Right cardiac atrium (tissue), 5 donors: Measurements from ENCODE around the gene LRG1. TPM values are rescaled to one million over a fixed set of nuclear protein-coding genes. Genes with fewer than 3 reads are reported as not detected.
A peak's percentile ranks its signal among the peaks of the same experiment; 100 is the strongest.

Source experiments
- ATAC-seq, 2 donors: fragments of 200-7000 bp; cut with Tn5 transposase; one replicate each; pipeline versions ENCODE4 v1.8.0 to v1.9.1; 2020; ENCODE audit warnings: moderate library complexity in 2 of 2, mild to moderate bottlenecking in 1 of 2
- DNase-seq, 3 donors: peaks; one replicate each; pipeline ENCODE4 v3.0.0-alpha.2; 2020
- H3K27ac ChIP-seq: one replicate; pipeline ENCODE4 v1.5.1; 2013; ENCODE audit warnings: mild to moderate bottlenecking, low read length, control low read depth, moderate library complexity
- H3K27me3 ChIP-seq: one replicate; pipeline ENCODE4 v1.6.1; 2013; ENCODE audit not compliant: control insufficient read depth, insufficient read depth
- H3K4me1 ChIP-seq: one replicate; pipeline ENCODE4 v1.6.1; 2013; ENCODE audit warnings: low read length; ENCODE audit not compliant: control insufficient read depth, insufficient read depth
- H3K4me3 ChIP-seq: one replicate; pipeline ENCODE4 v1.5.1; 2013; ENCODE audit warnings: low read length, control low read depth
- H3K9me3 ChIP-seq: one replicate; pipeline ENCODE4 v1.6.1; 2013; ENCODE audit warnings: low read length; ENCODE audit not compliant: control insufficient read depth
- WGBS: extraction: QIAGEN DNeasy Blood & Tissue Kit; methylation state at CpG from one replicate; pipeline ENCODE4 v1.1.7; 2013; 5-methylcytosine and 5-hydroxymethylcytosine counted together
- intact Hi-C, 4 donors: fragments of 100-400 bp; cut with DNase I; formaldehyde crosslinking; loops; one replicate each; pipeline versions ENCODE4 v1.11.0 to v1.14.0; 2022 to 2023
- polyA plus RNA-seq: library from polyadenylated mRNA; stranded (reverse); fragments of 200-250 nt; gene quantifications from one replicate; pipeline ENCODE4 v1.2.3, GENCODE V29; 2013
- total RNA-seq, 4 donors: library from RNA; stranded (reverse); fragmentation: NEBNext Ultra II Directional; extraction: Animal tissue kit (Norgen Biotek cat#: 25700); gene quantifications; one replicate each; pipeline ENCODE4 v1.2.1, GENCODE V29; 2021
- donor health status: healthy with polysubstance abuse.
- donor health status: DM: no; HTN: yes; CAD: no.
- donor health status: DM: no; HTN: no; CAD: no.
- donor health status: DM: no; HTN: yes; CAD: no; lungs with severe emphysema.
- donor health status: DM: yes; HTN: yes; CAD: no.

Gene LRG1
- total and polyA plus RNA-seq, 5 donors = 0.20 to 1.1 (median 0.35) TPM

DNA sequence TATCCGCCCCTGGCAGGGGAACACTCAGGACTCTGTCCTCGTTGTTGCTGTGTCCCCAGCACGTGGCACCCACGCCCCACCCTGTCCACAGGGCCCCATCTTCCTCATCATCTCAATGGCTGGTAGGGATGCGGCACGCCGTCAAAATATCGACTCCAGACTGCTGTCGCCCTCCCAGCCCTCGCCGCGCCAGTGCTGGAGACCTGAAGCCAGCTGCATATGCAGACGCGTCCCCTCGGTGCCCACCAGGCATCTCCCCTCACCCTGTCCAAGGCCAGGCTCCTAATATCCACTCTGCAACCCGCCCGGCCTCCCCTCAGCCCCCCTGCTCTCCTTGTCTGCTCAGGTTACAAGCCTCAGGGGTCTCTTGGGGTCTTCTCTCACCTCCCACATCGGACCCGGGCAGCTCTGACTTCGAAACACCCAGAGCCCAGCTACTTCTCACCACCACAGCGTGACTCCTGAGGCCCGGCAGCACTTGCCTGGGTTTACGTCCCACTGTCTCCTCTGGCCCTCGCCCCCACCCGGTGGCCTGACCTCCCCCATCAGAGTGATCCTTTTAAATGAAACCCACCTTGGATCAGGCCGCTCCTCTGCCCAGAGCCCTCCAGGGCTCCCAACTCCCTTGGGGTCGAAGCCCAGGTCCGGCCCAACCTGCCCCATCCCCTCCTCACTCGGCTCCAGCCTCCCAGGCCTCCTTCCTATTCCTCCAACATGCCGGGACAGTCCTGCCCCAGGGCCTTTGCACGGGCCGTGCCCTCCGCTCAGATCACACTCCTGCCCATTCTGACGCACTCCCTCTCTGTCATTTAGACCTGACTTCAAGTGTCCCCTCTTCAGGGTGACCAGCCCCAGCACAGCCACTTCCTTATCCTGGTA, 34.0 kb downstream of the LRG1 start:
- no peak for ATAC-seq
- Histone ChIP-seq H3K27ac (no peak overlapping the region), H3K27me3 (no peaks in the 10 kb centered on the region), H3K4me1 (no peaks in the 10 kb centered on the region), H3K9me3 (no peaks in the 10 kb centered on the region), H3K4me3 (no peak overlapping the region)
- DNase-seq = no peak
- intact Hi-C loops = no loop called here
- 94% methylated on average over 34 of the region's 34 CpGs for WGBS

- DNase-seq (peak in 1 of 3 donors; percentile 46), ATAC-seq (no peak)
- Histone ChIP-seq H3K27me3 (no peaks in the 10 kb centered on the region), H3K4me3 (no peak overlapping the region), H3K9me3 (no peaks in the 10 kb centered on the region), H3K27ac (no peak overlapping the region), H3K4me1 (no peaks in the 10 kb centered on the region)
- intact Hi-C loops = no loop called here
- WGBS = 76% methylated on average over 15 of the region's 15 CpGs
Measured at GRCh38 chr19:4504891-4505569, 34.8 kb downstream of the LRG1 start.

GRCh38 chr19:4504297-4504701, 35.5 kb downstream of the LRG1 start:
- ATAC-seq = no peak
- intact Hi-C loops = no loop called here
- 89% methylated on average over 23 of the region's 23 CpGs for WGBS
- Histone ChIP-seq H3K4me3 (no peak overlapping the region), H3K9me3 (no peaks in the 10 kb centered on the region), H3K4me1 (no peaks in the 10 kb centered on the region), H3K27ac (no peak overlapping the region), H3K27me3 (no peaks in the 10 kb centered on the region)
- DNase-seq = peak in 1 of 3 donors; percentile 71

DNA sequence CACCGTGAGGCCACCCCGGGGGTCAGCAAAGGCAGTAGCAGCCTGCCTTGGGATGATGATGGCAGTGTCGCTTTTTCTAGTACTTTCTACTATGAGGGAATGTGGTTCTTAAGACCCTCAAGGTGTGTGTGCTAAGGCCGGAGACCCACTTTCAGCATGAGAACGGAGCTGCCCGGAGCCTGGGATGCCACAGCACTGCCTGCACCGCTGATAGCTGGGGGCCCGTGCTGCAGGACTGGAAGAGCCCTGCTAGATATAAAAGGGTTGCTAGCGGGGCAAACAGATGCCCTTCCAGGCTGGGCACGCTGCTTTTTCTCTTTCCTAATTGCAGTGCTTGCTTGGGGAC, 36.0 kb downstream of the LRG1 start:
- Histone ChIP-seq H3K4me3 (no peak overlapping the region), H3K27ac (no peak overlapping the region), H3K27me3 (no peaks in the 10 kb centered on the region), H3K9me3 (no peaks in the 10 kb centered on the region), H3K4me1 (no peaks in the 10 kb centered on the region)
- intact Hi-C loops = no loop called here
- 90% methylated on average over 10 of the region's 10 CpGs for WGBS
- no peak for ATAC-seq
- DNase-seq = no peak

DNA sequence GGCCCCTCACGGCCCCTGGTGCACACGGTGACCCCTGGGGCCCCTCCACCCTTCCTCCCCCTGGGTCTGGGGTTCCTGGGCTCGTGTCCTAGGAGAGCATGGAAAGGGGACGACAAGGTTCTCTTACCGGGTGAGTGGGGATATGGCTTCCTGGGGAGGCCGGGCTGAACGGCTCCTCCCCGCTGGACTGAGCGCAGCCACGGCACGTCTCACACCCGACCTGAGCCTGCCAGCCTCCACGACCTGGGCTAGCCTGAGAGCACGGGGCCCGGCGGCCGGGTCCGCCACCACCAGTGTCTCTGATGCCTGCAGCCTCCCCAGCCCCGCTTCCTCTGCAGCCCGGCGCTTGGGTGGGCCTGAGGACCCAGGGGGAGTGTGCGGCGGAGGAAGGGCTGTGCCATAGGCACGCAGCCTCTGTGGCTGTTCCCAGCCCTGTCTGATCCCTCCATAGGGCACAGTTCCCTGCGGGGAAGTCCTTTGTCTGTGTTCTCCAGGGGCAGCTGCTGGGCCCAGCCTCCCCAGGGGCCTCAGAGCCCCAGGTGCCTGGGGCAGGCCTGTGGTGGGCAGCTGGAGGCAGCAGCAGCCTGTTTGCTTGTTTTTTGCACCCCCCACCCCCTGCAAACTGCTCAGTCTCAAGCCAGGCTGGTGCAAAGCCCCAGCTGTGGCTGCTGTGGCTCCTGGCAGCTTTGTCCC, 36.6 kb downstream of the LRG1 start:
- DNase-seq (peak in 1 of 3 donors; percentile 22), ATAC-seq (no peak)
- no peaks in the 10 kb centered on the region for H3K4me1 ChIP-seq
- no peaks in the 10 kb centered on the region for H3K27me3 ChIP-seq
- intact Hi-C loops = no loop called here
- 88% methylated on average over 25 of the region's 25 CpGs for WGBS
- H3K4me3 ChIP-seq = no peak overlapping the region
- no peaks in the 10 kb centered on the region for H3K9me3 ChIP-seq
- no peak overlapping the region for H3K27ac ChIP-seq

- Histone ChIP-seq H3K27ac (no peak overlapping the region), H3K4me3 (no peak overlapping the region), H3K27me3 (no peaks in the 10 kb centered on the region), H3K4me1 (no peaks in the 10 kb centered on the region), H3K9me3 (no peaks in the 10 kb centered on the region)
- intact Hi-C loops = no loop called here
- ATAC-seq = no peak
- no peak for DNase-seq
- WGBS = 83% methylated on average over 37 of the region's 37 CpGs
Measured at GRCh38 chr19:4502282-4503131, 37.3 kb downstream of the LRG1 start.

GRCh38 chr19:4501691-4502090, 38.1 kb downstream of the LRG1 start:
- H3K4me1 ChIP-seq = no peaks in the 10 kb centered on the region
- WGBS = 82% methylated on average over 25 of the region's 25 CpGs
- no peaks in the 10 kb centered on the region for H3K27me3 ChIP-seq
- H3K27ac ChIP-seq = no peak overlapping the region
- H3K4me3 ChIP-seq = no peak overlapping the region
- H3K9me3 ChIP-seq = no peaks in the 10 kb centered on the region
- no peak for DNase-seq
- intact Hi-C loops = no loop called here
- ATAC-seq = peak in 1 of 2 donors; percentile 4

GRCh38 chr19:4500841-4501591, 38.8 kb downstream of the LRG1 start:
- 93% methylated on average over 29 of the region's 29 CpGs for WGBS
- no peaks in the 10 kb centered on the region for H3K9me3 ChIP-seq
- H3K4me1 ChIP-seq = no peaks in the 10 kb centered on the region
- peak; percentile 2 to 10 for ATAC-seq
- intact Hi-C loops = no loop called here
- no peak for DNase-seq
- H3K27ac ChIP-seq = no peak overlapping the region
- no peaks in the 10 kb centered on the region for H3K27me3 ChIP-seq
- H3K4me3 ChIP-seq = no peak overlapping the region

DNA sequence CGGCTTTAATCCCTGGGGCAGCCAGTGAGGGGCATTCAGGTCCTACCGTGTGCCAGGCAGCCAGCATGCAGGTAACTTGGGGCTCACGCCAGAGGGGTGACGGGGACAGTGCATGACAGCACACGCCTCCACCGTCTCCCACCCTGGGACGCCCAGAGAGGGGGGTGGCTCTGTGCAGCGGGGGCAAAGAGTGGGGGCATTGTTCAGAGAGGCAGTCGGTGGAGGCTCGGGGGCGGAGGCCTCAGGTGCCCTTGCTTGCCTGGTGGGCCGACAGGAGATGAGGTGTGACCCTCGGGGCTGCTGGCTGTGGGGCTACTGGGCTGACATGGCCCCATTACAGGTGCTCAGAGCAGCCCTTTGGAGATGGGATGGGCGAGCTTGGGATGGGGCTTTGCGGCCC, 40.0 kb downstream of the LRG1 start:
- no peaks in the 10 kb centered on the region for H3K4me1 ChIP-seq
- H3K27me3 ChIP-seq = no peaks in the 10 kb centered on the region
- H3K4me3 ChIP-seq = no peak overlapping the region
- intact Hi-C loops = no loop called here
- WGBS = 90% methylated on average over 15 of the region's 15 CpGs
- ATAC-seq = peak in 1 of 2 donors; percentile 5
- DNase-seq = no peak
- H3K9me3 ChIP-seq = no peaks in the 10 kb centered on the region
- no peak overlapping the region for H3K27ac ChIP-seq

DNA sequence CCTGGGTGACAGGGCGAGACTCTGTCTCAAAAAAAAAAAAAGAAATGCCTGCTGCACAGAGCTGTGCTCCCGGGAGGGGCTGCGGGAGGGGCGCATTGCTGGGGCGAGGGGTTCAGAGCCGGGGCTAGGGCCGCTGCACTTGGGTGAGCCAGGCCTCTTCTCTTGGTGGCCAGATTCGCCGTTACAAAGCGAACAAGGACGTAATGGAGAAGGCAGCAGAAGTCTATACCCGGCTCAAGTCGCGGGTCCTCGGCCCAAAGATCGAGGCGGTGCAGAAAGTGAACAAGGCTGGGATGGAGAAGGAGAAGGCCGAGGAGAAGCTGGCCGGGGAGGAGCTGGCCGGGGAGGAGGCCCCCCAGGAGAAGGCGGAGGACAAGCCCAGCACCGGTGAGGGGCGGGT, 40.5 kb downstream of the LRG1 start:
- Histone ChIP-seq H3K27me3 (no peaks in the 10 kb centered on the region), H3K9me3 (no peaks in the 10 kb centered on the region), H3K4me3 (no peak overlapping the region), H3K27ac (no peak overlapping the region), H3K4me1 (no peaks in the 10 kb centered on the region)
- WGBS = 96% methylated on average over 23 of the region's 23 CpGs
- intact Hi-C loops = no loop called here
- DNase-seq = no peak
- ATAC-seq = no peak
